Fibroblast of lung (primary cell): ENCODE results near the gene FMN1. TPM values are rescaled to one million over a fixed set of nuclear protein-coding genes. Genes with fewer than 3 reads are reported as not detected.

Source experiments
- DNase-seq, 2 donors: peaks; one replicate each; pipeline versions ENCODE4 v3.0.0 to v3.0.0-alpha.2; 2010; ENCODE audit warnings: low read depth in 2 of 2
- H2AFZ ChIP-seq: 2 replicates; pipeline ENCODE4 v1.5.1; 2012; ENCODE audit warnings: low read length, control low read depth, inconsistent platforms
- H3K27ac ChIP-seq: 2 replicates; pipeline ENCODE4 v1.5.1; 2011; ENCODE audit warnings: low read length, control low read depth; ENCODE audit not compliant: insufficient read depth
- H3K27me3 ChIP-seq: 2 replicates; pipeline ENCODE4 v1.5.1; 2011; ENCODE audit warnings: mild to moderate bottlenecking, low read length; ENCODE audit not compliant: control insufficient read depth, insufficient read depth
- H3K36me3 ChIP-seq: 2 replicates; pipeline ENCODE4 v1.5.1; 2011; ENCODE audit warnings: low read length; ENCODE audit not compliant: control insufficient read depth, insufficient read depth
- H3K4me1 ChIP-seq: 2 replicates; pipeline ENCODE4 v1.5.1; 2011; ENCODE audit warnings: low read length; ENCODE audit not compliant: control insufficient read depth, insufficient read depth; ENCODE audit errors: extremely low read depth
- H3K4me2 ChIP-seq: 2 replicates; pipeline ENCODE4 v1.5.1; 2011; ENCODE audit warnings: low read length, control low read depth; ENCODE audit not compliant: insufficient read depth; ENCODE audit errors: extremely low read depth
- H3K4me3 ChIP-seq, 4 experiments: fragments of 200-600 bp in 1 of 4; sonication (generic) in 1 of 4; replicated peaks in 1 of 4; 2 replicates each; pipeline ENCODE4 v1.5.1; 2011 to 2016; ENCODE audit warnings: low read length in 4 of 4, low read depth in 3 of 4, mild to moderate bottlenecking in 3 of 4, control low read depth in 2 of 4, inconsistent platforms in 1 of 4, mixed read lengths in 1 of 4; ENCODE audit not compliant: insufficient read depth in 1 of 4; ENCODE audit errors: control extremely low read depth in 1 of 4
- H3K79me2 ChIP-seq: 2 replicates; pipeline ENCODE4 v1.5.1; 2012; ENCODE audit warnings: mild to moderate bottlenecking, low read length, inconsistent platforms; ENCODE audit not compliant: control insufficient read depth, insufficient read depth
- H3K9ac ChIP-seq: 2 replicates; pipeline ENCODE4 v1.5.1; 2011; ENCODE audit warnings: mild to moderate bottlenecking, low read length, control low read depth; ENCODE audit not compliant: insufficient read depth
- H3K9me3 ChIP-seq: 2 replicates; pipeline ENCODE4 v1.5.1; 2012; ENCODE audit warnings: low read depth, low read length; ENCODE audit not compliant: control insufficient read depth, insufficient read depth
- H4K20me1 ChIP-seq: 2 replicates; pipeline ENCODE4 v1.5.1; 2011; ENCODE audit warnings: low read length; ENCODE audit not compliant: control insufficient read depth, insufficient read depth; ENCODE audit errors: extremely low read depth
- CTCF ChIP-seq, 2 donors: IDR thresholded peaks in 1 of 2; conservative IDR thresholded peaks in 1 of 2; 1 replicate in 1 of 2; 2 replicates in 1 of 2; pipeline ENCODE4 v1.5.1; 2011 to 2012; ENCODE audit warnings: low read length in 2 of 2, control low read depth in 1 of 2, inconsistent platforms in 1 of 2, low read depth in 1 of 2, mild to moderate bottlenecking in 1 of 2
- EZH2 ChIP-seq: IDR thresholded peaks from 2 replicates; pipeline ENCODE4 v1.5.1; 2012; ENCODE audit warnings: low read length, control low read depth, mild to moderate bottlenecking; ENCODE audit errors: missing control alignments
- polyA plus RNA-seq, 2 donors: library from polyadenylated mRNA; depleted of rRNA in 1 of 2; stranded (reverse) in 1 of 2; unstranded in 1 of 2; fragments of >200 nt; gene quantifications; 2 replicates each; pipeline ENCODE4 v1.2.1, GENCODE V29; 2011 to 2012; ENCODE audit warnings: missing spikeins in 1 of 2
- total RNA-seq: library from RNA; depleted of rRNA; stranded (reverse); fragments of >200 nt; gene quantifications from 2 replicates; pipeline ENCODE4 v1.2.1, GENCODE V29; 2014

The FMN1 gene
- total and polyA plus RNA-seq, 2 donors (not counting 1 experiment from before 2014, with no cell fraction given), result 7.5 to 43.8 TPM

- H3K36me3 ChIP-seq, result no peaks in the 10 kb centered on the region
Observed at GRCh38 chr15:33032053-33032452, 162.5 kb downstream of the FMN1 start.

GRCh38 chr15:33031324-33031821, 163.1 kb downstream of the FMN1 start:
- peak; percentile 60 to 77 for DNase-seq
- Histone ChIP-seq H3K27ac (peak overlapping the region; percentile 23), H3K9me3 (no peaks in the 10 kb centered on the region), H3K36me3 (no peaks in the 10 kb centered on the region), H3K27me3 (no peaks in the 10 kb centered on the region), H3K79me2 (peaks cover 45% of the 10 kb centered on the region), H3K4me3 (no peak overlapping the region), H2AFZ (no peak overlapping the region), H3K4me2 (no peak overlapping the region), H3K4me1 (peaks cover 6% of the 10 kb centered on the region), H4K20me1 (no peaks in the 10 kb centered on the region), H3K9ac (no peak overlapping the region)
- TF ChIP-seq EZH2 (no peak), CTCF (conservative IDR thresholded peaks at IDR 0.05 in 1 of 2, IDR thresholded peaks at IDR 0.05 in 1 of 2; ENCODE audit: low read depth in 1 of 2, low read length in 2 of 2) (no peak)

More at GRCh38 chr15:33032053-33032452, 162.5 kb downstream of the FMN1 start:
- DNase-seq, result peak; percentile 45 to 51
- Histone ChIP-seq H3K9me3 (no peaks in the 10 kb centered on the region), H3K4me1 (peaks cover 4% of the 10 kb centered on the region), H3K9ac (no peak overlapping the region), H3K4me2 (no peak overlapping the region), H4K20me1 (no peaks in the 10 kb centered on the region), H3K4me3 (no peak overlapping the region), H3K27ac (no peak overlapping the region), H3K27me3 (no peaks in the 10 kb centered on the region), H2AFZ (no peak overlapping the region), H3K79me2 (peaks cover 41% of the 10 kb centered on the region)
- no peak for TF ChIP-seq CTCF (conservative IDR thresholded peaks at IDR 0.05 in 1 of 2, IDR thresholded peaks at IDR 0.05 in 1 of 2; ENCODE audit: low read depth in 1 of 2, low read length in 2 of 2)
- TF ChIP-seq EZH2, result no peak

GRCh38 chr15:33030315-33030714, 164.2 kb downstream of the FMN1 start:
- no peak overlapping the region for H2AFZ ChIP-seq
- peaks cover 49% of the 10 kb centered on the region for H3K79me2 ChIP-seq
- H3K9me3 ChIP-seq, result no peaks in the 10 kb centered on the region
- no peak overlapping the region for H3K9ac ChIP-seq
- H3K27me3 ChIP-seq, result no peaks in the 10 kb centered on the region
- no peak overlapping the region for H3K4me3 ChIP-seq
- DNase-seq, result no peak
- no peaks in the 10 kb centered on the region for H3K36me3 ChIP-seq
- no peaks in the 10 kb centered on the region for H4K20me1 ChIP-seq
- no peak overlapping the region for H3K4me2 ChIP-seq
- no peak overlapping the region for H3K27ac ChIP-seq
- TF ChIP-seq CTCF (conservative IDR thresholded peaks at IDR 0.05 in 1 of 2, IDR thresholded peaks at IDR 0.05 in 1 of 2; ENCODE audit: low read depth in 1 of 2, low read length in 2 of 2), result no peak
- no peak for TF ChIP-seq EZH2
- peaks cover 10% of the 10 kb centered on the region for H3K4me1 ChIP-seq
